ENCODE results near the gene SMIM30. TPM values are rescaled to one million over a fixed set of nuclear protein-coding genes. Genes with fewer than 3 reads are reported as not detected.

Gene SMIM30
- total RNA-seq, 2 experiments from 2014 or later: 2.7 to 3.5 TPM

- Histone ChIP-seq H3K27ac (ENCODE audit: low read depth in 1 of 2, low read length in 2 of 2) (no peak overlapping the region), H3K36me3 (ENCODE audit: insufficient read depth, low read length) (no peaks in the 10 kb centered on the region), H3K4me3 (ENCODE audit: low read length) (no peak overlapping the region), H3K9me3 (ENCODE audit: control insufficient read depth in 1 of 2, insufficient read depth in 1 of 2, low read length in 2 of 2) (no peaks in the 10 kb centered on the region), H3K27me3 (ENCODE audit: control insufficient read depth in 1 of 2, insufficient read depth in 2 of 2, low read length in 2 of 2) (no peaks in the 10 kb centered on the region), H3K4me1 (ENCODE audit: insufficient read depth, low read length) (no peaks in the 10 kb centered on the region)
- Mint-ChIP-seq H3K4me3 (no peak overlapping the region), H3K27me3 (peaks cover 16% of the 10 kb centered on the region), H3K4me1 (ENCODE audit: low read depth) (no peaks in the 10 kb centered on the region), H3K9me3 (no peaks in the 10 kb centered on the region), H3K27ac (no peak overlapping the region), H3K36me3 (ENCODE audit: low read depth) (no peaks in the 10 kb centered on the region)
- DNase-seq (no peak), ATAC-seq (ENCODE audit: poor library complexity) (no peak)
- CTCF ChIA-PET: no interaction called here
- intact Hi-C loops (cut with DNase I, micrococcal nuclease): loop anchor here in 1 of 2 experiments (5.0 kb wide), 1 partner anchor 50 kb away; no protein-coding TSS in a partner anchor
- POLR2A ChIA-PET: no interaction called here
- TF ChIP-seq CTCF (IDR thresholded peaks at IDR 0.05): no peak
Observed at GRCh38 chr7:113141803-113142202, 23.4 kb upstream of the SMIM30 start.

GRCh38 chr7:113140956-113141355 lies 22.6 kb upstream of the SMIM30 start:
- H3K36me3 ChIP-seq (ENCODE audit: insufficient read depth, low read length): no peaks in the 10 kb centered on the region
- Mint-ChIP-seq H3K4me1 (ENCODE audit: low read depth) (no peaks in the 10 kb centered on the region), H3K9me3 (no peaks in the 10 kb centered on the region), H3K4me3 (no peak overlapping the region), H3K36me3 (ENCODE audit: low read depth) (no peaks in the 10 kb centered on the region), H3K27me3 (peaks cover 16% of the 10 kb centered on the region), H3K27ac (no peak overlapping the region)
- H3K4me1 ChIP-seq (ENCODE audit: insufficient read depth, low read length): no peaks in the 10 kb centered on the region
- no peaks in the 10 kb centered on the region for H3K9me3 ChIP-seq (ENCODE audit: control insufficient read depth in 1 of 2, insufficient read depth in 1 of 2, low read length in 2 of 2)
- ChIA-PET POLR2A (no interaction called here), CTCF (interaction anchor here (0.6 kb wide), 1 partner anchor 23 kb away, joined by 3 read pairs; no protein-coding TSS in a partner anchor)
- DNase-seq: no peak
- no peak overlapping the region for H3K4me3 ChIP-seq (ENCODE audit: low read length)
- TF ChIP-seq CTCF (IDR thresholded peaks at IDR 0.05): no peak
- no peak overlapping the region for H3K27ac ChIP-seq (ENCODE audit: low read depth in 1 of 2, low read length in 2 of 2)
- intact Hi-C loops (cut with DNase I, micrococcal nuclease): loop anchor here in 1 of 2 experiments (5.0 kb wide), 1 partner anchor 49 kb away; no protein-coding TSS in a partner anchor
- ATAC-seq (ENCODE audit: poor library complexity): no peak
- H3K27me3 ChIP-seq (ENCODE audit: control insufficient read depth in 1 of 2, insufficient read depth in 2 of 2, low read length in 2 of 2): no peaks in the 10 kb centered on the region

GRCh38 chr7:113137241-113137640 lies 18.9 kb upstream of the SMIM30 start:
- CTCF ChIA-PET: no interaction called here
- Mint-ChIP-seq H3K9me3 (no peaks in the 10 kb centered on the region), H3K4me1 (ENCODE audit: low read depth) (no peaks in the 10 kb centered on the region), H3K27ac (no peak overlapping the region), H3K36me3 (ENCODE audit: low read depth) (no peaks in the 10 kb centered on the region), H3K4me3 (no peak overlapping the region), H3K27me3 (peaks cover 10% of the 10 kb centered on the region)
- no peak for ATAC-seq (ENCODE audit: poor library complexity)
- no peaks in the 10 kb centered on the region for H3K4me1 ChIP-seq (ENCODE audit: insufficient read depth, low read length)
- no peak for DNase-seq
- no peaks in the 10 kb centered on the region for H3K27me3 ChIP-seq (ENCODE audit: control insufficient read depth in 1 of 2, insufficient read depth in 2 of 2, low read length in 2 of 2)
- TF ChIP-seq CTCF (IDR thresholded peaks at IDR 0.05): no peak
- no peak overlapping the region for H3K4me3 ChIP-seq (ENCODE audit: low read length)
- POLR2A ChIA-PET: no interaction called here
- intact Hi-C loops (cut with DNase I, micrococcal nuclease): no loop called here
- H3K9me3 ChIP-seq (ENCODE audit: control insufficient read depth in 1 of 2, insufficient read depth in 1 of 2, low read length in 2 of 2): no peaks in the 10 kb centered on the region
- no peak overlapping the region for H3K27ac ChIP-seq (ENCODE audit: low read depth in 1 of 2, low read length in 2 of 2)
- H3K36me3 ChIP-seq (ENCODE audit: insufficient read depth, low read length): no peaks in the 10 kb centered on the region

All from CD4-positive, alpha-beta T cell (primary cell).